HG03039 (cell line): ENCODE measurements around the gene LACC1.

ENCODE experiments used
- ATAC-seq: cut with Tn5 transposase; IDR thresholded peaks from one replicate; pipeline ENCODE4 v1.9.1; 2021; ENCODE audit warnings: mild to moderate bottlenecking, moderate library complexity; ENCODE audit not compliant: unreplicated experiment

Gene LACC1

DNA sequence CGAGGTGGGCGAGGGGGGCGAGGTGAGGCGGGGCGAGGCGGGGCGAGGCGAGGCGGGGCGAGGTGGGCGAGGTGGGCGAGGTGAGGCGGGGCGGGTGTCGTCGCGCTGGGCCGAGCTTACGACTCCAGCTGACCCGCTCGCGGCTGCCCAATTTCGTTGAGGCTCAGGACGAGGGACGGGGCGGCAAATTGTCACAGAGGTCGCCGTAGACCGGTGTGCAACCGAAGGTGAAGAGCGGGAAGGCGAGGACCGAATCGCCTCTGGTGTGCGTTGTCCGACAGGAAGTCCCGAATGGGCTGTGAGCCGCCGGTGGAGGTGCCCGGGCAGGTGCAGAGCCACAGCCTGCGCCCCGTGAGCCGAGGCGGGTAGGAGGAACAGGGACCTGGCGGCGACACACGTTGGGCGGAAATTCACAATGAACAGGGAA lies at the start of gene LACC1:
Gene LACC1 (plus strand): TSS at position 150 of the 427 bp plus-strand sequence. CDS start 1,082 bp downstream, outside the sequence.
- ATAC-seq: peak; percentile 33

DNA sequence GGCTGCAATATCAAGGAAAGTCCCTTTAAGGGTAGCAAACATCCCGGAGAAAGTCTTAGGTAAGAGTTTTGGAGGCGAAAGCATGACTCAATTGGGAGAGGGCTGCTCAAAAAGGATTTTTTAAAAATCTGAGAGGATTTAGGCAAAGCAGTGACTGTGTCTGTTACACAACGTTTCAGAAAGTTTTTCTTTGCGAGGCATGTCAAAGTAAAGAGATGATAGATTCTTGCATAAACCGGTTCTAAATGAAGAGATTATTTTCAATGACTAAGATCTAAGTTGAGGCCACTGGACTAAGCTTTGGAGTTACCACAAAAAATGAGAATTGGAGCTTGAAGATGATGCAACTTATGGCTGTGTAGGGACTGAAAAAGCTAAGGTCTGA lies 49.2 kb upstream of the LACC1 start:
- no peak for ATAC-seq

- ATAC-seq: no peak
Measured at GRCh38 chr13:43831088-43831487, 48.6 kb upstream of the LACC1 start.

- no peak for ATAC-seq
Measured at GRCh38 chr13:43835701-43836100, 44.0 kb upstream of the LACC1 start.

DNA sequence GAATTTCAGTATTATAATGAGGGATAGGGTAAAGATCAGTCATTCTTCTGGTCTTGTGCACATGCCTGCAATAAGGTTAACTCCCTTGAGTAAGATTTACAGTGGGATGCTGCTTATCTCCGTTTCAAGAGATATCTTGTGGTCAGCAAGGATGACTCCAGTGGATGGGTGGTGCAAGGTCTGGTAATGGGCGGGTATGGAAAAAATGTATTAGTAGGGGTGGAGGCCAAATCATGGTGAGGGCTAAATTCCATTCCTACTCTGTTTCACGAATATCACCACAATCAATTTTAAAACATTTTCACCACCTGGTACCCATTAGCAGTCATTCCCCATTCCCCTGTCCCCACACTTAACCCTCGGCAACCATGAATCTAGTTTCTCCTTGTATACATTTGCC lies 40.8 kb upstream of the LACC1 start:
- no peak for ATAC-seq

GRCh38 chr13:43846496-43847158 lies 33.1 kb upstream of the LACC1 start:
- ATAC-seq: no peak

DNA sequence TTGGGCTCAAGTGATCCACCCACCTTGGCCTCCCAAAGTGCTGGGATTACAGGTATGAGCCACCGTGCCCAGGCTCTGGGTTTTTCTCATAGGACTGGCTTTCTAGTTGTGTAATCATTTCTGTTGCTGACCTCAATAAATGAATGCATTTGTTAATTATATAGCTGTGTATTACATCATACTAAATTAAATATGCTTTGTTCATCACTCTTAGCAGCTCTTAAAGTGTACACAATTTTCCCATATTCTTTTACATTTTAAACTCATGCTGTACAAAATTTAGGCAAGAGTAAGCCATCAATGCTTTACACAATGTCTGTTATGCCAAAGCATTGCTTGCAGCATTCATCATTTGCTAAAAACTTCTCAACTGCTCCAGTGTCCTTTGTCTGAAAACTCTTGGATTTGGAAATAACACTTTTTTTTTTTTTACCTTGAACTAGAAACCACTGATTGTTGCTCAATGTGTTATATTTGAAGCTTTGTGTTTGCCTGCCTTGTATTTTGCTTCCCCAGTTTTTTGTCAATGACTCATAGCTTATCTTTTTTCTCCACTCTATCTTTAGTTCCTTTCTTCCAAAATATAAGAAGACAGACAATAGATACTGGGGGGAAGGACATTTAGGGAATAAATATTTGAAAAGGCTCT lies 31.6 kb upstream of the LACC1 start:
- no peak for ATAC-seq

GRCh38 chr13:43850873-43851272 lies 28.8 kb upstream of the LACC1 start:
- ATAC-seq: no peak

- no peak for ATAC-seq
Measured at GRCh38 chr13:43852923-43853404, 26.7 kb upstream of the LACC1 start.

DNA sequence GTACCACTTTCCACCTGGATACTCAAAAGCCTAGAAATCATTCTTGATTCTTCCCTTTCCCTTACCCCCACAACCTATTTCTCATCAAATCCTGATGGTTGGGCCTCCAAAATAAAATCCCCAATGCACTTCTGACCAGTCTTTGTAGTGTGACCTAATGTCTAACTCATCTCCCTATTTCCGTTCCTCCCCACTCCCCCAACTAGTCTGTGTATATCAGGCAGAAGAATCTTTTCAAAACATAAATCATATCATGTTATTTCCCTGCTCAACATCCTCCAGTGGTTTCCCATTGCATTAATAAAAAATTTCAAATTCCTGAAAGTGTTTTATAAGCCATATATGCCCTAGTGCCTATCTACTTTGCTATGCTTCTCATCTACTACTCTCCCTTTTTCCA lies 17.8 kb upstream of the LACC1 start:
- no peak for ATAC-seq

- no peak for ATAC-seq
Measured at GRCh38 chr13:43864921-43865320, 14.8 kb upstream of the LACC1 start.

DNA sequence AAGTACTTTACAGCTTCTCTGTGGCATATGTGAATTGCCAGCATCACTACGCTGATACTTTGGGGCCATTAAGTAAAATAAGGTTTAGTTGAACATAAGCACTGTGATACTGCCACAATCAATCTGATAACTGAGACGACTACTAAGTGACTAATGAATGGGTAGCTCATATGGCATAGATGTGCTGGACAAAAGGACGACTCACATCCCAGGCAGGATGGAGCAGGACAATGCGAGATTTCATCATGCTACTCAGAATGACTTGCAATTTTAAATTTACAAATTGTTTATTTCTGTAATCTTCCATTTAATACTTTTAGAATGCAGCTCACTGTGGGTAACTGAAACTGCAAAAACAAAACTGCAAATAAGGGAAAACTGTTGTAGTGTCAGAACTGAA lies 13.8 kb upstream of the LACC1 start:
- ATAC-seq: no peak

DNA sequence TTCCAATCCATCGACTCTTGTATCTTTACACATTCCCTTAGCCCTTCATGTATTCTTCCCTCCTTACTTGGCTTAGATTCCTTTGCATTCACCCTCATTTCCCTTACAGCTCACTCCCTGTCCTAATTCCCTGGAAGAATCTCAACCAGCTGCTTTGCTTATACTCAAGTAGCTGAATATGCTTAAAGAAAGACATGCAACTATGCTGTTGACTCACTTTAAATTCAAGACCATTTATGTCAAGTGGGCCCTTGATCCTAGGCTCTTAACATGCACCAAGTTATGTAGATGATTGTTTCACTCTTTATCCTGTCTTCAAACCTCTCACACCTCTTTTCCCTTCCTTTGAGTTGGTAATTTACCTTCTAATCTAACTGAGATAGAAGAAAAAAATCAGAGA lies 7.5 kb upstream of the LACC1 start:
- ATAC-seq: no peak

DNA sequence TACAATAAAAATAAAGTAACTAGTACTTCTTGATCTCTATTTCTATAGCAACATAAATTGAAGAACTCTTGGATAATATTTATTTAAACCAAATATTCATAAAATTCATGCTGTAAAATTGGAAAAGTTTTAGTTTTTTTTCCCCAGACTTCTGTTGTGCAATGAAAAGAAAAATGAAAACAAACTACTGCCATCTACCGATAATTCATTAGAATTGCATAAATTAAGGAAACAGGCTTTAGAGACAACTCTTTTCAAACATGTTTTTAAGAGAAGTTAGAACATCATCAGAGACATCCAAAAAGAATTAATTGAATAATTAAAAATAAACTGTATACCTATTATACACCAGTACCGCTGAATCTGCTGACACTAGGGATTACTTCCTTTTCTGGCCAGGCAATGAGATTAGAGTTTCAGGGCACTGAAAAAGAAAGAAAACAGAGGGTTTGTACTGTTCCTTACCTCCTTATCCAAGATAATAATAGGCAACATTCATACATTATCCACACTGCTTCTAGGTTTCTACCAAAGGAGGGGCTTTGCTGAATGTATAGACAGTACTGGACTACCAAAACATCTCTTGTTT lies 5.1 kb upstream of the LACC1 start:
- ATAC-seq: no peak

DNA sequence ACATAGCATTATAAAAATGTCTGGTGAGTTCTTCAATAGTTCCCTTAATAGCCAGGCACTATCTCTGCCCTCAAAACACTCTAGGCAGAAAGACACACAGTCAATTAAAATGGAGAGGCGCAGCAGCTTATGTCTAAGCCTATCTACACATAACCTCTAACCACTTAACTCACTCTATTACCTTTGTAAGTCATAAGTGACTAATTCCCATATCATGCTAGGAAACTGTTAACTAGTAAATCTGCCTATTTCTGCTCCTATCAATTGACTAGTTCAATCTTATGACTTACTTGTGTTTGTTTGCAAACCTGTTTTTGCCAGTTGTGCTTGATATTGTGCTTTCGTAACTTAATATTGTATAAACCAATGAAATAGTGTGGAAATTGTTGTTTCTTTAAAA lies 3.3 kb upstream of the LACC1 start:
- no peak for ATAC-seq

- ATAC-seq: no peak
Measured at GRCh38 chr13:43877326-43877725, 2.4 kb upstream of the LACC1 start.

DNA sequence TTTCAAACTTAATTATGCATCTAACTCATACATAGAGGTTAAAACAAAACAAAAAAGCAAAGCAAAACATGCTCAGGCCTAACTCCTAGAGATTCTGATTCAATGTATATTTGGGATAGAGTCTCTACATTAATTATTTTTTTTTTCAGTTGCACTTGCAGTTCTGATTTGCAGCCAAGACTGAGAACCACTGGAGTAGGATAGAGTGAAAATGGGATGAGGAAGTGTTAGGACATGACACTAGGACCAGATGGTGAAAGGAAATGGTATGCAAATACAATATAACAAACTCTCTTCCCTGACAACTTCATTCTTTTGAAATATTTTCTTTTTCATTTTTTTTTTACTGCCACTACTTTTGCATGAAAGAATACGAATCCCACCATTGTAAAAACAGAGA lies 1.9 kb upstream of the LACC1 start:
- ATAC-seq: no peak

- ATAC-seq: peak; percentile 81
Measured at GRCh38 chr13:43878892-43879754, 581 bp upstream of the LACC1 start, which contains the start of gene CCDC122. TSS of gene CCDC122 (minus strand) at chr13:43879740. CDS start at chr13:43869376, 10,364 bp downstream.

DNA sequence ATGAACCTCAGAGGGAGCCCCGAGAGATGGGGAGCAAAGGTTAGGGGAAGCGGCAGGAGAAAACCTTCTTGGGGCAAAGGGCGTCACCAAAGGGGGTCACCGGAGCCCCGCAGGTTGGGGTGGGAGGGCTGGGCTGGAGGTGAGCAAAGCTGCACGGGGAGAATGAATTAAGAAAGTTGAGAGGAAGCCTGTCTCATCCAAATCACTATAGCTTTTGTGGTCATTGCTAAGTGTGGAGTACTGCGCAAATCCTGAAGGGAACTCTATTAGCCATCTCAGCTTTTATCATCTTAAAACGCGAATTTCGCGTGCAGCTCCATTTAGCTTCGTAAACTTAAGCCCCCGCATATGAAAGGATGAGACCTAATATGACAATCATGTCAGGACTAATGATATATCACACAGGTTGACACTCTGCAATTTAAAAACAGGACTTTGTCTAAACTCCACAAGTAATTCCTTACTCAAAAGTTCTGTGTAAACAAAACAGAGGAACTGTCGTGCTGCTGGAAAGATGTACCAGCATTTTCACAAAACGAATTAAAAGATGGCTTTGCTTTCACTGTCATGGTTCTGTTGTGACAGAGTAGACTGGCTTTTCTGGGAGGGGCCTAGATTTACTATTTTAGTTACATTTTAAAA lies 631 bp downstream of the LACC1 start:
- no peak for ATAC-seq

- no peak for ATAC-seq
Measured at GRCh38 chr13:43880926-43881325, 1.2 kb downstream of the LACC1 start.

- no peak for ATAC-seq
Measured at GRCh38 chr13:43881580-43881979, 1.9 kb downstream of the LACC1 start.
